ENCODE results near the gene TMED9.

Gene TMED9

DNA sequence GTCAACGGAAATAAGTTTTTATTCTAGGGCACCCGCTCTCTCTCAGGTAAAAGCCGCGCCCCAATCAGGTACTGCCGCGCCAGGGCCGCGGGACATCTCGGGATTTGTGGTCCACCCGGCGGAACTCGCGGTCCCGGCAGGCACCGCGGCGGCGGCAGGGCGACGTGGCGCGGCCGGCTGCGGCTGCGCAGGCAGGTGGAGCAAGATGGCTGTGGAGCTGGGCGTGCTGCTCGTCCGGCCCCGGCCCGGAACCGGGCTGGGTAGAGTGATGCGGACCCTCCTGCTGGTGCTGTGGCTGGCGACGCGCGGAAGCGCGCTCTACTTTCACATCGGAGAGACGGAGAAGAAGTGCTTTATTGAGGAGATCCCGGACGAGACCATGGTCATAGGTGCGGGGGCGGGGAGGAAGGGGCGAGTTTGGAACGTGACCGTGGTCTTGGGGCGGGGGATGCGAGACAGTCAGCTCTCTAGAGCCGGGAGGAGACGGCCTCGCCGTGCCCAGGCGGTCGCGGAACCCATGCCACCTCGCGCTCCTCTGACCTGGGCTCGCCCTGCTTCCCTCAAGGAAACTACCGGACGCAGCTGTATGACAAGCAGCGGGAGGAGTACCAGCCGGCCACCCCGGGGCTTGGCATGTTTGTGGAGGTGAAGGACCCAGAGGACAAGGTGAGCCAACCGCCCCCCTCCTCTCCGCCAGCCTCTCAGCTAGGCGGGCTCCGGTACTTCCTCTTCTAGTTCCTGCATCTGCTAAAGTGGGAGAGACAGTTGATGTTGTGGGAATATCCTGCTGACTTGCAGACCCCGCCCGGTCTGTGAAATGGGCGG lies at the start of gene TMED9:
Gene TMED9 (plus strand): TSS at position 194 of the 825 bp plus-strand sequence. CDS start 12 bp downstream, at position 206.
- TF ChIP-seq, protein P1, sequence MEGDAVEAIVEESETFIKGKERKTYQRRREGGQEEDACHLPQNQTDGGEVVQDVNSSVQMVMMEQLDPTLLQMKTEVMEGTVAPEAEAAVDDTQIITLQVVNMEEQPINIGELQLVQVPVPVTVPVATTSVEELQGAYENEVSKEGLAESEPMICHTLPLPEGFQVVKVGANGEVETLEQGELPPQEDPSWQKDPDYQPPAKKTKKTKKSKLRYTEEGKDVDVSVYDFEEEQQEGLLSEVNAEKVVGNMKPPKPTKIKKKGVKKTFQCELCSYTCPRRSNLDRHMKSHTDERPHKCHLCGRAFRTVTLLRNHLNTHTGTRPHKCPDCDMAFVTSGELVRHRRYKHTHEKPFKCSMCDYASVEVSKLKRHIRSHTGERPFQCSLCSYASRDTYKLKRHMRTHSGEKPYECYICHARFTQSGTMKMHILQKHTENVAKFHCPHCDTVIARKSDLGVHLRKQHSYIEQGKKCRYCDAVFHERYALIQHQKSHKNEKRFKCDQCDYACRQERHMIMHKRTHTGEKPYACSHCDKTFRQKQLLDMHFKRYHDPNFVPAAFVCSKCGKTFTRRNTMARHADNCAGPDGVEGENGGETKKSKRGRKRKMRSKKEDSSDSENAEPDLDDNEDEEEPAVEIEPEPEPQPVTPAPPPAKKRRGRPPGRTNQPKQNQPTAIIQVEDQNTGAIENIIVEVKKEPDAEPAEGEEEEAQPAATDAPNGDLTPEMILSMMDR (IDR thresholded peaks at IDR 0.05; ENCODE audit: extremely low read depth, missing control alignments), result no peak
- DNase-seq (ENCODE audit: low spot score), result peak; percentile 93

DNA sequence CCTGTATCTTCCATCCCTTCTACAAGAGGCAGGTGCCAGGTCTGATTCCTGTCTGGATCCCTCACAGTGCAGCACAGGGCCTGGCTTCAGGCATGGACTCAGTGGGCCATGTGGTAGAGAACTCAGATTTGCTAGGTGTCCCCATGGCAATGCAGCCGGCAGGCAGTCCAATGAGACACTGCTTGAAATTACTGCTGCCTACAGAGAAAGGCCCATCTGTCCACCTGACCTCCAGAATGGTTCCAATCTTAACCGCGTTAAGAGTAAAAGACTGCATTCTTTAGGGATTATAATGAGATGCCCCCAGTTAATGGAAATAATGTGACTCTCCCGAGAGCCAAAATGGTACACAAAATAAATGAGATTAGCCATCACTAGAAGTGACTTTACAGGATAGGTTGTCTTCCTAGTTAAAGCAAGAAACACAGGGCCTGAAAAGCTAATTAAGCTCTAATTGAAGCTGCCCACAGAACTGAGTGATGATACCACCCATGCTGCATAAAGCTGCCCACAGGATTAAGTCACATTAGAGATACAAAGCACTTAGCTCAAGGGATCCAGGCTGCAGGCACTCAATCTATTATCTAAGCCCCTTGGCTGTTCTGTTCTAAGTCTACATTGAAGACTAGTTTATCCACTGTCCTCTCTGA lies 49.1 kb upstream of the TMED9 start:
- TF ChIP-seq, protein P1 (IDR thresholded peaks at IDR 0.05; ENCODE audit: extremely low read depth, missing control alignments), result no peak

DNA sequence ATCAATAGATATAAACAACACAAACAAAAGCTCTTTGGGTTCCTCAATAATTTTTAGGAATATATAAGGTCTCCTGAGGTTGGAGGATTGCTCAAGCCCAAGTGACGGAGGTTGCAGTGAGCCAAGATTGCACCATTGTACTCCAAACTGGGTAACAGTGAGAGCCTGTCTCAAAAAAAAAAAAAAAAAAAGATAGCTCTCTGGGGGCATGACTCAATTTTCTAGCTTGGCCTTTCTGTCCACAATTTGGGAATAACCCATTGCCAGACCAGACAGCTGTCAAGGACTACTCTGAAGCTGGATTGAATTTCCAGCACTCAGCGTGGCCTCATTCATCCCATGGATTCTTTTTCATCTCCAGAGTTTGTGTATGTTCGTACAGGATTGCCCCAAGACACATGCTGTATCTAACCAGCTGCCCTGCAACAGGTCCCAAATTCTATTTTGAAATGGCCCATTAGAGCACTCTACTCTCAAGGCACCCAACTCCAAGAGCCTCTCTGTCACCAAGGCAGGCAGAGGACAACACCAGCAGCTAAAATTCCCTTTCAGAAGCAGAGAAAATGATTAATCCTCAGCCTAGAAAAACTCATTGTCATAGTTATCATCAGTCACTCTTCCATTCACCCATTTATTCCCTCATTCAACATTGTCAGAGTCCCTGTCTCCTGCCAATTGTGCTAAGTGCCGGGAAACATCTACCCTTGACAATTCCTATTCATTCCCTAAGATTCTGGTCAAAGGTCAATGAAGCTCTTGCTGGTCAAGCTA lies 46.3 kb upstream of the TMED9 start:
- DNase-seq (ENCODE audit: low spot score), result no peak
- TF ChIP-seq, protein P1 (IDR thresholded peaks at IDR 0.05; ENCODE audit: extremely low read depth, missing control alignments), result no peak

More for the DNA sequence above, 49.1 kb upstream of the TMED9 start:
- DNase-seq (ENCODE audit: low spot score), result no peak

- DNase-seq (ENCODE audit: low spot score), result no peak
- TF ChIP-seq, protein P1 (IDR thresholded peaks at IDR 0.05; ENCODE audit: extremely low read depth, missing control alignments), result no peak
Observed at GRCh38 chr5:177546258-177546741, 45.7 kb upstream of the TMED9 start.

DNA sequence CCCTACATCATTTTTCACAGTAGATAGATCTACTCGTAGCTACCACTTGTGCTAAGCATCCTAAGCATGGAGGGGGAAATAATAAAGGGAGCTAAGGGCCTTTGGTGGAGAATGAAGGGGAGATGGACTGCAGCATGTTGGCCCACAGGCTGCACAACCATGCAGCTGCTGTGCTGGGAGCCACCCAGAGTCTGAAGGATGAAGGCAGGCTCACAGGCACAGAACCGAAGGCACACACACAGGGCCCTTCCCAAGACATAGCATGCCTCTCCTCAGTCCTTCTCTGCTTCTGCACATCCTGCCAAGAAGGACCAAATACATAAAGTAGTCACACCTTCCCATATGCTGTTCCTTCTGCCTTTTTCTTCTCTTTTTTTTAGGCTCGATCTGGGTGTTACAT lies 44.3 kb upstream of the TMED9 start:
- no peak for DNase-seq (ENCODE audit: low spot score)
- TF ChIP-seq, protein P1 (IDR thresholded peaks at IDR 0.05; ENCODE audit: extremely low read depth, missing control alignments), result no peak

DNA sequence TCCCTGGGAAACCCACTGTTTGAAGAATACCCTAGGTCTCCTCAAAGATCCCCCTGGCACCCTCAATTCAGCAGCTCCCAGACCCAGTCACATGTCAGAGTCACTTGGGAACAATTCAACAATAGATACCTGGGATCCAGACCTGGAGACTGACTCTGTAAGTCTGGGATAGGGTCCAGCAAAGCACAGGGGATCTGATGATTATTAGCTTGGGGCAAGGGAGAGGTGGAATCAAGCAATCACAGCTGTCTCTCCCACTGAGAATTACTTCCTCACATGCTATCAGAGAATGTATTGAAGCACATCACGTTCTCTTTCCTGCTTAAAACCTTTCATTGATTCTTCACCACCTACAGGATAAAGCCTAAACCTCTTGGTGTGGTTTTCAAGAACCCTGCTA lies 43.5 kb upstream of the TMED9 start:
- no peak for DNase-seq (ENCODE audit: low spot score)
- TF ChIP-seq, protein P1 (IDR thresholded peaks at IDR 0.05; ENCODE audit: extremely low read depth, missing control alignments), result no peak
